ENCODE measurements around the gene PAIP2. TPM values are rescaled to one million over a fixed set of nuclear protein-coding genes. Genes with fewer than 3 reads are reported as not detected.
"Not testable (repeated sequence)": the region's sequence is repeated elsewhere in the genome, so short reads cannot be mapped to it uniquely, and the experiment has no call there.

Gene PAIP2
- total RNA-seq, 1 donor from 2014 or later, result 88.2 TPM

GRCh38 chr5:139308797-139309196, 32.9 kb upstream of the PAIP2 start:
- Mint-ChIP-seq H3K9me3 (no peaks in the 10 kb centered on the region), H3K27ac (peak overlapping the region; percentile 36), H3K4me1 (peaks cover 60% of the 10 kb centered on the region)

GRCh38 chr5:139310715-139311186, 30.9 kb upstream of the PAIP2 start:
- DNase-seq (ENCODE audit: low spot score in 2 of 2, unreplicated experiment in 2 of 2); H3K4me3 Mint-ChIP-seq; H3K27me3 Mint-ChIP-seq (ENCODE audit: low read depth); H3K9me3 Mint-ChIP-seq; H3K36me3 Mint-ChIP-seq: not testable (repeated sequence)
- Mint-ChIP-seq H3K4me1 (peaks cover 57% of the 10 kb centered on the region), H3K27ac (peak overlapping the region; percentile 54)

More at GRCh38 chr5:139308797-139309196, 32.9 kb upstream of the PAIP2 start:
- H3K4me3 Mint-ChIP-seq, result no peak overlapping the region
- peaks cover 1% of the 10 kb centered on the region for H3K36me3 Mint-ChIP-seq
- DNase-seq (ENCODE audit: low spot score in 2 of 2, unreplicated experiment in 2 of 2), result no peak
- TF ChIP-seq CTCF (IDR thresholded peaks at IDR 0.05; ENCODE audit: unreplicated experiment), result no peak
- H3K27me3 Mint-ChIP-seq (ENCODE audit: low read depth), result no peaks in the 10 kb centered on the region

GRCh38 chr5:139312075-139312474, 29.6 kb upstream of the PAIP2 start:
- Mint-ChIP-seq H3K4me3 (no peak overlapping the region), H3K4me1 (peaks cover 49% of the 10 kb centered on the region), H3K27me3 (ENCODE audit: low read depth) (no peaks in the 10 kb centered on the region), H3K36me3 (peaks cover 2% of the 10 kb centered on the region), H3K9me3 (no peaks in the 10 kb centered on the region), H3K27ac (no peak overlapping the region)
- DNase-seq (ENCODE audit: low spot score in 2 of 2, unreplicated experiment in 2 of 2), result no peak
- TF ChIP-seq CTCF (IDR thresholded peaks at IDR 0.05; ENCODE audit: unreplicated experiment), result no peak

- no peaks in the 10 kb centered on the region for H3K27me3 Mint-ChIP-seq (ENCODE audit: low read depth)
- H3K4me3 Mint-ChIP-seq, result no peak overlapping the region
- H3K36me3 Mint-ChIP-seq, result peaks cover 7% of the 10 kb centered on the region
- TF ChIP-seq CTCF (IDR thresholded peaks at IDR 0.05; ENCODE audit: unreplicated experiment), result no peak
- no peaks in the 10 kb centered on the region for H3K9me3 Mint-ChIP-seq
- H3K27ac Mint-ChIP-seq, result peak overlapping the region; percentile 59
- DNase-seq (ENCODE audit: low spot score in 2 of 2, unreplicated experiment in 2 of 2), result no peak
- H3K4me1 Mint-ChIP-seq, result peaks cover 31% of the 10 kb centered on the region
These were observed 27.4 kb upstream of the PAIP2 start for GRCh38 chr5:139314276-139314675.

- Mint-ChIP-seq H3K4me1 (peaks cover 26% of the 10 kb centered on the region), H3K4me3 (no peak overlapping the region), H3K27ac (peak overlapping the region; percentile 2), H3K9me3 (no peaks in the 10 kb centered on the region), H3K36me3 (peaks cover 7% of the 10 kb centered on the region), H3K27me3 (ENCODE audit: low read depth) (no peaks in the 10 kb centered on the region)
- DNase-seq (ENCODE audit: low spot score in 2 of 2, unreplicated experiment in 2 of 2), result no peak
- no peak for TF ChIP-seq CTCF (IDR thresholded peaks at IDR 0.05; ENCODE audit: unreplicated experiment)
These were observed 26.5 kb upstream of the PAIP2 start for GRCh38 chr5:139315056-139315615.

GRCh38 chr5:139335811-139336210, 5.8 kb upstream of the PAIP2 start:
- no peak for DNase-seq (ENCODE audit: low spot score in 2 of 2, unreplicated experiment in 2 of 2)
- Mint-ChIP-seq H3K27ac (peak overlapping the region; percentile 21), H3K4me1 (no peaks in the 10 kb centered on the region), H3K4me3 (no peak overlapping the region), H3K27me3 (ENCODE audit: low read depth) (no peaks in the 10 kb centered on the region), H3K36me3 (peaks cover 4% of the 10 kb centered on the region), H3K9me3 (no peaks in the 10 kb centered on the region)
- no peak for TF ChIP-seq CTCF (IDR thresholded peaks at IDR 0.05; ENCODE audit: unreplicated experiment)
